Panc1 (cell line): ENCODE results near the gene ABHD8.

Experiments used
- POLR2AphosphoS5 ChIP-seq: IDR thresholded peaks from 2 replicates; pipeline ENCODE4 v1.6.1; 2012; ENCODE audit warnings: mild to moderate bottlenecking, low read depth, low read length, moderate library complexity
- SIN3A ChIP-seq: IDR thresholded peaks from 2 replicates; pipeline ENCODE4 v1.6.1; 2012; ENCODE audit warnings: low read depth, mild to moderate bottlenecking, low read length, moderate library complexity, borderline replicate concordance; ENCODE audit not compliant: insufficient read depth
- TCF7L2 ChIP-seq: IDR thresholded peaks from 2 replicates; pipeline ENCODE4 v1.6.1; 2011; ENCODE audit warnings: mild to moderate bottlenecking, low read depth, low read length, inconsistent platforms
- TF ChIP-seq, protein P1 (sequence below): fragments of 450-650 bp; IDR thresholded peaks from 2 replicates; pipeline ENCODE4 v1.5.1; 2017; ENCODE audit warnings: mild to moderate bottlenecking
- TF ChIP-seq, protein P2 (sequence below), 2 experiments: IDR thresholded peaks; 2 replicates each; pipeline ENCODE4 v1.6.1; 2011 to 2012; ENCODE audit warnings: low read depth in 2 of 2, control low read depth in 1 of 2, low read length in 1 of 2, mild to moderate bottlenecking in 1 of 2, moderate library complexity in 1 of 2; ENCODE audit not compliant: insufficient read depth in 1 of 2

DNA sequence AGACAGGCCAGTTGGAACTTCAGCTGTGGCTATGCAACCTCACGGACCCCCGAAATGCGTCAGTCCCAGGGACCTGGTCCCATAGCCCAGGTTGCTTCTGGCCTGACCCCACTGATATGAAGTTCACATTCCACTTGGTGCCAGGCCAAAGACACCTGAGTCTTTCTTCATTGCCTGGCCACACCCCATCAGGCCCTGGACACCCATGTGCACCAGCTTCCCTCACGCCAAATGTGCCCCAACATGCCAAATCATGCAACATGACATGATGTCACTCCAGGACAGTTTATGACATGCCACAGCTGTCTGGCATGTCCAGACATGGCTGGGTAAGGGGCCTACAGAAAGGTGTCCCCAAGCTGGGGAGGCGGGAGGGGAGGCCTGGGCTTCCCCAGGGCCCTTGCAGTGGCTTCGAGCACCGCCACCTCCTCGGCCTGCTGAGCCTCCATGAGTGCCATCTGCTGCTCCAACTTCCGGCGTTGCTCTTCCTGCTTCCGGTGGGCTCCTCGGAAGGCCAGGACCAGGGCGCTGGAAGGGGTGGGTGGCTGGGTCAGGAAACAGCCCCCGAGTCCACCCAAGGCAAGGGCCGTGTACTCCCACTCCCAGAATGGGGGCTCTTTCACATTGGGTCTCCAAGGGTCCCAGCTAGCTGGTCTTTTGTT lies 53.2 kb downstream of the ABHD8 start:
- TF ChIP-seq, protein P1, sequence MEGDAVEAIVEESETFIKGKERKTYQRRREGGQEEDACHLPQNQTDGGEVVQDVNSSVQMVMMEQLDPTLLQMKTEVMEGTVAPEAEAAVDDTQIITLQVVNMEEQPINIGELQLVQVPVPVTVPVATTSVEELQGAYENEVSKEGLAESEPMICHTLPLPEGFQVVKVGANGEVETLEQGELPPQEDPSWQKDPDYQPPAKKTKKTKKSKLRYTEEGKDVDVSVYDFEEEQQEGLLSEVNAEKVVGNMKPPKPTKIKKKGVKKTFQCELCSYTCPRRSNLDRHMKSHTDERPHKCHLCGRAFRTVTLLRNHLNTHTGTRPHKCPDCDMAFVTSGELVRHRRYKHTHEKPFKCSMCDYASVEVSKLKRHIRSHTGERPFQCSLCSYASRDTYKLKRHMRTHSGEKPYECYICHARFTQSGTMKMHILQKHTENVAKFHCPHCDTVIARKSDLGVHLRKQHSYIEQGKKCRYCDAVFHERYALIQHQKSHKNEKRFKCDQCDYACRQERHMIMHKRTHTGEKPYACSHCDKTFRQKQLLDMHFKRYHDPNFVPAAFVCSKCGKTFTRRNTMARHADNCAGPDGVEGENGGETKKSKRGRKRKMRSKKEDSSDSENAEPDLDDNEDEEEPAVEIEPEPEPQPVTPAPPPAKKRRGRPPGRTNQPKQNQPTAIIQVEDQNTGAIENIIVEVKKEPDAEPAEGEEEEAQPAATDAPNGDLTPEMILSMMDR: no peak
- TF ChIP-seq, protein P2, sequence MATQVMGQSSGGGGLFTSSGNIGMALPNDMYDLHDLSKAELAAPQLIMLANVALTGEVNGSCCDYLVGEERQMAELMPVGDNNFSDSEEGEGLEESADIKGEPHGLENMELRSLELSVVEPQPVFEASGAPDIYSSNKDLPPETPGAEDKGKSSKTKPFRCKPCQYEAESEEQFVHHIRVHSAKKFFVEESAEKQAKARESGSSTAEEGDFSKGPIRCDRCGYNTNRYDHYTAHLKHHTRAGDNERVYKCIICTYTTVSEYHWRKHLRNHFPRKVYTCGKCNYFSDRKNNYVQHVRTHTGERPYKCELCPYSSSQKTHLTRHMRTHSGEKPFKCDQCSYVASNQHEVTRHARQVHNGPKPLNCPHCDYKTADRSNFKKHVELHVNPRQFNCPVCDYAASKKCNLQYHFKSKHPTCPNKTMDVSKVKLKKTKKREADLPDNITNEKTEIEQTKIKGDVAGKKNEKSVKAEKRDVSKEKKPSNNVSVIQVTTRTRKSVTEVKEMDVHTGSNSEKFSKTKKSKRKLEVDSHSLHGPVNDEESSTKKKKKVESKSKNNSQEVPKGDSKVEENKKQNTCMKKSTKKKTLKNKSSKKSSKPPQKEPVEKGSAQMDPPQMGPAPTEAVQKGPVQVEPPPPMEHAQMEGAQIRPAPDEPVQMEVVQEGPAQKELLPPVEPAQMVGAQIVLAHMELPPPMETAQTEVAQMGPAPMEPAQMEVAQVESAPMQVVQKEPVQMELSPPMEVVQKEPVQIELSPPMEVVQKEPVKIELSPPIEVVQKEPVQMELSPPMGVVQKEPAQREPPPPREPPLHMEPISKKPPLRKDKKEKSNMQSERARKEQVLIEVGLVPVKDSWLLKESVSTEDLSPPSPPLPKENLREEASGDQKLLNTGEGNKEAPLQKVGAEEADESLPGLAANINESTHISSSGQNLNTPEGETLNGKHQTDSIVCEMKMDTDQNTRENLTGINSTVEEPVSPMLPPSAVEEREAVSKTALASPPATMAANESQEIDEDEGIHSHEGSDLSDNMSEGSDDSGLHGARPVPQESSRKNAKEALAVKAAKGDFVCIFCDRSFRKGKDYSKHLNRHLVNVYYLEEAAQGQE (IDR thresholded peaks at IDR 0.05; ENCODE audit: insufficient read depth in 1 of 2, low read depth in 2 of 2, low read length in 1 of 2): no peak
- no peak for TF ChIP-seq TCF7L2
- no peak for TF ChIP-seq POLR2AphosphoS5
- no peak for TF ChIP-seq SIN3A
